ENCODE results near the gene RAD18. TPM values are rescaled to one million over a fixed set of nuclear protein-coding genes. Genes with fewer than 3 reads are reported as not detected.

Gene RAD18
- polyA plus RNA-seq, 3 donors = 1.9 to 6.9 (median 5.1) TPM

DNA sequence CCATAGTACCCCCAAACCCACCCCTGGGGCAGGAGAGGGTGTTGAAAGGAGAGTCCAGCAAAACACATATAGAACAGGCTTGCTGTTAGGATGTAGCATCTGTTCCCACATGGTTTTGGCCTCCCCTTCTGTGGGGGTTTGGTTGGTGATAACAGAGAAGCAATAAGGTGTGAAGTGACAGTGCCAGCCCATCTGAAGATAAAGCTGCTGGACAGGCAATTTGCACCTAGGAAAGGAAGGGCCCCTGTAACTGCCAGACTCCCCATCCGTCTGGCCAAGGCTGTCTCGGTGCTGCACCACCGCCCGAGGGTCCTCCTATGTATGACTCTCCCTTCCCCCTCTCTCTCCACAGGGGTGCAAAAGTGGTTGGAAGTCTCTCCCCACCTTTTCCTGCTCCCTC, 99.4 kb downstream of the RAD18 start:
- Mint-ChIP-seq H3K36me3 (peaks cover 0 to 8% of the 10 kb centered on the region in 2 donors), H3K4me1 (peaks cover 10% of the 10 kb centered on the region), H3K9me3 (peaks cover 0 to 5% (median 0%) of the 10 kb centered on the region in 7 donors), H3K27me3 (ENCODE audit: low read depth in 3 of 3) (peaks cover 0 to 4% (median 0%) of the 10 kb centered on the region in 3 donors), H3K27ac (no peak overlapping the region), H3K4me3 (no peak overlapping the region)
- Histone ChIP-seq H3K4me2 (replicated peaks; ENCODE audit: extremely low read depth, low read length, poor library complexity, severe bottlenecking) (no peak overlapping the region), H3K4me3 (replicated peaks in 1 of 3; ENCODE audit: low read depth in 2 of 3, low read length in 3 of 3) (peak overlapping the region in 1 of 3 experiments; percentile 59), H3K9me3 (replicated peaks in 1 of 2; ENCODE audit: control insufficient read depth in 1 of 2, insufficient read depth in 1 of 2, low read length in 2 of 2) (no peaks in the 10 kb centered on the region), H4K20me1 (ENCODE audit: insufficient read depth, low read length) (no peaks in the 10 kb centered on the region), H3K79me2 (ENCODE audit: insufficient read depth, low read length) (no peaks in the 10 kb centered on the region), H2AFZ (ENCODE audit: insufficient read depth, low read depth, low read length, poor library complexity, severe bottlenecking) (no peak overlapping the region), H3K36me3 (replicated peaks in 1 of 2; ENCODE audit: control insufficient read depth in 1 of 2, insufficient read depth in 2 of 2, low read length in 2 of 2) (no peaks in the 10 kb centered on the region), H3K27me3 (ENCODE audit: control insufficient read depth in 2 of 2, insufficient read depth in 2 of 2, low read length in 2 of 2) (no peaks in the 10 kb centered on the region), H3K27ac (ENCODE audit: low read depth in 1 of 2, low read length in 2 of 2) (no peak overlapping the region), H3K9ac (ENCODE audit: insufficient read depth, low read length, poor library complexity, severe bottlenecking) (no peak overlapping the region), H3K4me1 (ENCODE audit: control insufficient read depth in 1 of 2, insufficient read depth in 2 of 2, low read length in 2 of 2) (peaks cover 6 to 12% of the 10 kb centered on the region in 2 donors)
- intact Hi-C loops (cut with micrococcal nuclease) = no loop called here
- TF ChIP-seq, protein P1, sequence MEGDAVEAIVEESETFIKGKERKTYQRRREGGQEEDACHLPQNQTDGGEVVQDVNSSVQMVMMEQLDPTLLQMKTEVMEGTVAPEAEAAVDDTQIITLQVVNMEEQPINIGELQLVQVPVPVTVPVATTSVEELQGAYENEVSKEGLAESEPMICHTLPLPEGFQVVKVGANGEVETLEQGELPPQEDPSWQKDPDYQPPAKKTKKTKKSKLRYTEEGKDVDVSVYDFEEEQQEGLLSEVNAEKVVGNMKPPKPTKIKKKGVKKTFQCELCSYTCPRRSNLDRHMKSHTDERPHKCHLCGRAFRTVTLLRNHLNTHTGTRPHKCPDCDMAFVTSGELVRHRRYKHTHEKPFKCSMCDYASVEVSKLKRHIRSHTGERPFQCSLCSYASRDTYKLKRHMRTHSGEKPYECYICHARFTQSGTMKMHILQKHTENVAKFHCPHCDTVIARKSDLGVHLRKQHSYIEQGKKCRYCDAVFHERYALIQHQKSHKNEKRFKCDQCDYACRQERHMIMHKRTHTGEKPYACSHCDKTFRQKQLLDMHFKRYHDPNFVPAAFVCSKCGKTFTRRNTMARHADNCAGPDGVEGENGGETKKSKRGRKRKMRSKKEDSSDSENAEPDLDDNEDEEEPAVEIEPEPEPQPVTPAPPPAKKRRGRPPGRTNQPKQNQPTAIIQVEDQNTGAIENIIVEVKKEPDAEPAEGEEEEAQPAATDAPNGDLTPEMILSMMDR (IDR thresholded peaks at IDR 0.05) = no peak
- no peak for DNase-seq
- 100% methylated on average over 4 of the region's 4 CpGs for WGBS (ENCODE audit: insufficient coverage)

DNA sequence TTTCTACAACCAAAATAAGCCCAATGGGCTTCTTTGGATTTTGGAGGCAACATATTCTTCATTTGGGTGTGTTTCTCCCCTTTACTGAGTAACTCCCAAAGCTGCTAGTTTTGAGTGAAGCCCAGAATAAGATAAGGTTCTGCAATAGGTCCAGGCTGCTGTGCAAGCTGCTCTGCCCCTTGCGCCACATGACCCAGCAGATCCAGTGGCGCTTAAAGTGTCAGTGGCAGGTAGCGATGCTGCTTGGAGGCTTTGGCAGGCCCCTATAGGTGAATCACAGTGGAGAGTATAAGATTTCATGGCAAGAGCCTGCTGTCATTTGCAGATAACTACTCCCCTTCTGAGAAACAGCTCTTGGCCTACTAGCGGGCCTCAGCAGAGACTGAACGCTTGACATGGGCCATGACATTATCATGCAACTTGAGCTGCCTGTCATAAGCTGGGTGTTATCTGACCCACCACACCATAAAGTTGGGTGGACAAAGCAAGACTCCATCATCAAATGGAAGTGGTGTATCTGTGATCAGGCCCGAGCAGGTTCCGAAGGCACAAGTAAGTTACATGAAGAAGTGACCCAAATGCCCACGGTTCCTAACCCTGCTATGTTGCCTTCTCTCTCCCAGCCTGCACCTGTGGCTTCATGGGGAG, 105.4 kb downstream of the RAD18 start:
- WGBS (ENCODE audit: insufficient coverage) = 100% methylated on average over 2 of the region's 8 CpGs
- Histone ChIP-seq H3K9ac (ENCODE audit: insufficient read depth, low read length, poor library complexity, severe bottlenecking) (no peak overlapping the region), H3K36me3 (replicated peaks in 1 of 2; ENCODE audit: control insufficient read depth in 1 of 2, insufficient read depth in 2 of 2, low read length in 2 of 2) (no peaks in the 10 kb centered on the region), H3K79me2 (ENCODE audit: insufficient read depth, low read length) (no peaks in the 10 kb centered on the region), H3K4me2 (replicated peaks; ENCODE audit: extremely low read depth, low read length, poor library complexity, severe bottlenecking) (no peak overlapping the region), H3K27ac (ENCODE audit: low read depth in 1 of 2, low read length in 2 of 2) (no peak overlapping the region), H3K4me3 (replicated peaks in 1 of 3; ENCODE audit: low read depth in 2 of 3, low read length in 3 of 3) (no peak overlapping the region), H3K4me1 (ENCODE audit: control insufficient read depth in 1 of 2, insufficient read depth in 2 of 2, low read length in 2 of 2) (no peaks in the 10 kb centered on the region), H4K20me1 (ENCODE audit: insufficient read depth, low read length) (no peaks in the 10 kb centered on the region), H3K27me3 (ENCODE audit: control insufficient read depth in 2 of 2, insufficient read depth in 2 of 2, low read length in 2 of 2) (no peaks in the 10 kb centered on the region), H3K9me3 (replicated peaks in 1 of 2; ENCODE audit: control insufficient read depth in 1 of 2, insufficient read depth in 1 of 2, low read length in 2 of 2) (no peaks in the 10 kb centered on the region), H2AFZ (ENCODE audit: insufficient read depth, low read depth, low read length, poor library complexity, severe bottlenecking) (no peak overlapping the region)
- Mint-ChIP-seq H3K27me3 (ENCODE audit: low read depth in 3 of 3) (no peaks in the 10 kb centered on the region), H3K4me1 (no peaks in the 10 kb centered on the region), H3K9me3 (peaks cover 0 to 5% (median 0%) of the 10 kb centered on the region in 7 donors), H3K4me3 (no peak overlapping the region), H3K27ac (no peak overlapping the region), H3K36me3 (peaks cover 0 to 4% of the 10 kb centered on the region in 2 donors)
- TF ChIP-seq, protein P1 (IDR thresholded peaks at IDR 0.05) = no peak
- intact Hi-C loops (cut with micrococcal nuclease) = no loop called here
- no peak for DNase-seq

All from CD14-positive monocyte (primary cell).